HG03135 (cell line): ENCODE data around the gene NFIB.

Source experiments
- ATAC-seq: cut with Tn5 transposase; IDR thresholded peaks from one replicate; pipeline ENCODE4 v1.9.1; 2021; ENCODE audit warnings: mild to moderate bottlenecking, moderate library complexity; ENCODE audit not compliant: unreplicated experiment

The NFIB gene

GRCh38 chr9:14281136-14281795 is 32.7 kb downstream of the NFIB start:
- ATAC-seq = no peak

GRCh38 chr9:14279671-14280070 is 34.3 kb downstream of the NFIB start:
- no peak for ATAC-seq

- ATAC-seq = no peak
Observed at GRCh38 chr9:14278291-14278721, 35.6 kb downstream of the NFIB start.

- no peak for ATAC-seq
Observed at GRCh38 chr9:14277761-14278160, 36.2 kb downstream of the NFIB start.

GRCh38 chr9:14277244-14277643 is 36.7 kb downstream of the NFIB start:
- ATAC-seq = no peak

GRCh38 chr9:14275331-14275730 is 38.6 kb downstream of the NFIB start:
- no peak for ATAC-seq

GRCh38 chr9:14273696-14274121 is 40.2 kb downstream of the NFIB start:
- no peak for ATAC-seq

- no peak for ATAC-seq
Observed at GRCh38 chr9:14272927-14273528, 40.9 kb downstream of the NFIB start.

- ATAC-seq = no peak
Observed at GRCh38 chr9:14271093-14271673, 42.8 kb downstream of the NFIB start.

- ATAC-seq = no peak
Observed at GRCh38 chr9:14270358-14271092, 43.4 kb downstream of the NFIB start.

- no peak for ATAC-seq
Observed at GRCh38 chr9:14269916-14270315, 44.0 kb downstream of the NFIB start.

GRCh38 chr9:14263707-14264483 is 50.0 kb downstream of the NFIB start:
- no peak for ATAC-seq

- no peak for ATAC-seq
Observed at GRCh38 chr9:14262827-14263226, 51.1 kb downstream of the NFIB start.

- ATAC-seq = no peak
Observed at GRCh38 chr9:14261616-14262015, 52.3 kb downstream of the NFIB start.

GRCh38 chr9:14260101-14260500 is 53.8 kb downstream of the NFIB start:
- ATAC-seq = no peak

GRCh38 chr9:14258660-14259239 is 55.2 kb downstream of the NFIB start:
- ATAC-seq = no peak

GRCh38 chr9:14258156-14258555 is 55.8 kb downstream of the NFIB start:
- no peak for ATAC-seq

GRCh38 chr9:14256588-14256987 is 57.4 kb downstream of the NFIB start:
- ATAC-seq = no peak

- ATAC-seq = no peak
Observed at GRCh38 chr9:14251154-14252071, 62.5 kb downstream of the NFIB start.

GRCh38 chr9:14250794-14251153 is 63.2 kb downstream of the NFIB start:
- no peak for ATAC-seq
